Right lobe of liver (tissue), 6 donors: ENCODE results near the gene PLD5. TPM values are rescaled to one million over a fixed set of nuclear protein-coding genes. Genes with fewer than 3 reads are reported as not detected.

Experiments
- ATAC-seq, 4 donors: fragments of 200-7000 bp; cut with Tn5 transposase; one replicate each; pipeline ENCODE4 v1.9.1; 2020; ENCODE audit warnings: mild to moderate bottlenecking in 4 of 4, moderate library complexity in 4 of 4
- DNase-seq, 3 donors: peaks; one replicate each; pipeline ENCODE4 v3.0.0-alpha.2; 2020
- H3K27ac ChIP-seq, 3 donors: fragments of 200-600 bp; one replicate each; pipeline ENCODE4 v1.8.0; 2022
- H3K27me3 ChIP-seq, 2 donors: fragments of 200-600 bp; one replicate each; pipeline ENCODE4 v1.8.0; 2022
- H3K36me3 ChIP-seq, 4 donors: fragments of 200-600 bp; sonication (generic) in 1 of 4; one replicate each; pipeline versions ENCODE4 v1.5.1 to v1.8.0; 2017 to 2022; ENCODE audit warnings: control low read depth in 1 of 4
- H3K4me1 ChIP-seq, 4 donors: fragments of 200-600 bp; sonication (generic) in 1 of 4; one replicate each; pipeline versions ENCODE4 v1.5.1 to v1.8.0; 2017 to 2022; ENCODE audit warnings: control low read depth in 1 of 4
- H3K4me3 ChIP-seq, 3 donors: fragments of 200-600 bp; one replicate each; pipeline ENCODE4 v1.8.0; 2022
- H3K9me3 ChIP-seq, 4 donors: fragments of 200-600 bp; sonication (generic) in 1 of 4; one replicate each; pipeline versions ENCODE4 v1.5.1 to v1.8.0; 2017 to 2022; ENCODE audit warnings: control low read depth in 1 of 4
- POLR2A ChIP-seq: fragments of 450-650 bp; IDR thresholded peaks from one replicate; pipeline ENCODE4 v1.6.1; 2017; ENCODE audit warnings: antibody characterized with exemption, mild to moderate bottlenecking
- WGBS: methylation state at CpG from one replicate; pipeline ENCODE4 v1.1.6; 2018; ENCODE audit warnings: low coverage, low lambda C conversion rate; ENCODE audit not compliant: insufficient coverage; ENCODE audit errors: missing lambda C conversion rate; 5-methylcytosine and 5-hydroxymethylcytosine counted together
- intact Hi-C, 2 donors: fragments of 100-400 bp; cut with DNase I; formaldehyde crosslinking; loops; one replicate each; pipeline versions ENCODE4 v1.11.2 to v1.14.1; 2022
- total RNA-seq, 6 experiments: library from RNA; depleted of rRNA in 2 of 6; stranded (reverse); fragments of >200 nt in 2 of 6; fragmentation: NEBNext Ultra II Directional in 3 of 6; extraction: Animal tissue kit (Norgen Biotek cat#: 25700) in 3 of 6; gene quantifications; one replicate each; pipeline versions ENCODE4 v1.1.0 to v1.2.4, GENCODE V29; 2016 to 2023
- TF ChIP-seq, protein P1 (sequence below), 4 donors: fragments of 200-600 bp in 3 of 4; fragments of 450-650 bp in 1 of 4; IDR thresholded peaks; one replicate each; pipeline versions ENCODE4 v1.5.1 to v1.8.0; 2016 to 2022; ENCODE audit warnings: antibody characterized with exemption in 4 of 4, mild to moderate bottlenecking in 2 of 4
- donor health status: DM: no; HTN: yes; CAD: no.
- donor health status: DM: no; HTN: no; CAD: no.
- donor health status: DM: no; HTN: no; CAD: no.
- donor health status: DM: no; HTN: yes; CAD: no.
- donor health status: DM: no; HTN: yes; CAD: no.

The PLD5 gene
- total RNA-seq, 6 experiments from 2014 or later, result 0.07 to 0.26 (median 0.15) TPM; not detected in 3

DNA sequence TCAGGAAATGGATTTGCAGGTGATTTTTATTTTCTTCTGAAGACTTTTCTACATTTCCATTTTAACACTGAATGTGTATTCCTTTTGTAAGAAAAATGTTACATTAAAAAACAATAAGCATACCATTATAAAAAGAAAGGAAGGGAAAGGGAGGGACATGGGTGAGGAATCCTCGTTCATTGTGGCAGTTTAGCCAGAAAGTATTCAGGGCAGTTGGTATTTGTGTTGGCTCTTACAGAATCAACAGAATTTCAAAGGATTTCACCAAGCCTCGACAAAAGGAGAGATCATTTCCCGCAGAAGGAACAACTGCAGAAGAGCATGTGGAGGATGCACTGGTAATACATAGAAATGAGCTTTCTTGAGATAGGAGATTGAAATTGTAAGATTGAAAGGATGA, 35.0 kb downstream of the PLD5 start:
- Histone ChIP-seq H3K4me3 (no peak overlapping the region), H3K9me3 (no peaks in the 10 kb centered on the region), H3K4me1 (no peaks in the 10 kb centered on the region), H3K36me3 (no peaks in the 10 kb centered on the region), H3K27ac (no peak overlapping the region), H3K27me3 (no peaks in the 10 kb centered on the region)
- ATAC-seq, result no peak
- intact Hi-C loops, result no loop called here
- DNase-seq, result no peak
- no peak for TF ChIP-seq POLR2A
- TF ChIP-seq, protein P1, sequence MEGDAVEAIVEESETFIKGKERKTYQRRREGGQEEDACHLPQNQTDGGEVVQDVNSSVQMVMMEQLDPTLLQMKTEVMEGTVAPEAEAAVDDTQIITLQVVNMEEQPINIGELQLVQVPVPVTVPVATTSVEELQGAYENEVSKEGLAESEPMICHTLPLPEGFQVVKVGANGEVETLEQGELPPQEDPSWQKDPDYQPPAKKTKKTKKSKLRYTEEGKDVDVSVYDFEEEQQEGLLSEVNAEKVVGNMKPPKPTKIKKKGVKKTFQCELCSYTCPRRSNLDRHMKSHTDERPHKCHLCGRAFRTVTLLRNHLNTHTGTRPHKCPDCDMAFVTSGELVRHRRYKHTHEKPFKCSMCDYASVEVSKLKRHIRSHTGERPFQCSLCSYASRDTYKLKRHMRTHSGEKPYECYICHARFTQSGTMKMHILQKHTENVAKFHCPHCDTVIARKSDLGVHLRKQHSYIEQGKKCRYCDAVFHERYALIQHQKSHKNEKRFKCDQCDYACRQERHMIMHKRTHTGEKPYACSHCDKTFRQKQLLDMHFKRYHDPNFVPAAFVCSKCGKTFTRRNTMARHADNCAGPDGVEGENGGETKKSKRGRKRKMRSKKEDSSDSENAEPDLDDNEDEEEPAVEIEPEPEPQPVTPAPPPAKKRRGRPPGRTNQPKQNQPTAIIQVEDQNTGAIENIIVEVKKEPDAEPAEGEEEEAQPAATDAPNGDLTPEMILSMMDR (IDR thresholded peaks at IDR 0.05), result no peak
- WGBS, result 44% methylated on average over 3 of the region's 3 CpGs

DNA sequence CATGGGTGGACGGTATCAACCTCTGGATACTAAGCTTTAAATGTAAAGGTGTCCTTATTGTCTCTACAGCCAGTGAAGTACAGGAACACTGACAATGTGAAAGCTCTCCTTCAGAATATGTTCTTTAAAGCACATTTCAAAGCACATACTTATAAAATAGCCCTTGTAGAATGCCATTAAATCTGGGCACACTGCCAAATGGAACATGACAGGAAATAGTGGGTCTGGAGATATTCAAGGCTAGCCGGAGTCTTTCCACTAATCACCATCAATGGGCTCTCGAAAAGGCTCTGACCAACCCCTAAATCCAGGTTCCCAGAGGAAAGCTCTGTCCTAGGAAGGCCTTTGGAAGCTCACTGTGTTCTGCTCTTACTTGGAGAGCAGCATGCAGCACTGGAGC, 46.6 kb downstream of the PLD5 start:
- no peak overlapping the region for H3K4me3 ChIP-seq
- H3K27ac ChIP-seq, result no peak overlapping the region
- WGBS, result 35% methylated on average over 3 of the region's 3 CpGs
- ATAC-seq, result no peak
- no peaks in the 10 kb centered on the region for H3K9me3 ChIP-seq
- H3K36me3 ChIP-seq, result no peaks in the 10 kb centered on the region
- no peaks in the 10 kb centered on the region for H3K27me3 ChIP-seq
- no peaks in the 10 kb centered on the region for H3K4me1 ChIP-seq
- intact Hi-C loops, result no loop called here
- no peak for DNase-seq
- TF ChIP-seq POLR2A, result no peak
- TF ChIP-seq, protein P1 (IDR thresholded peaks at IDR 0.05), result no peak

DNA sequence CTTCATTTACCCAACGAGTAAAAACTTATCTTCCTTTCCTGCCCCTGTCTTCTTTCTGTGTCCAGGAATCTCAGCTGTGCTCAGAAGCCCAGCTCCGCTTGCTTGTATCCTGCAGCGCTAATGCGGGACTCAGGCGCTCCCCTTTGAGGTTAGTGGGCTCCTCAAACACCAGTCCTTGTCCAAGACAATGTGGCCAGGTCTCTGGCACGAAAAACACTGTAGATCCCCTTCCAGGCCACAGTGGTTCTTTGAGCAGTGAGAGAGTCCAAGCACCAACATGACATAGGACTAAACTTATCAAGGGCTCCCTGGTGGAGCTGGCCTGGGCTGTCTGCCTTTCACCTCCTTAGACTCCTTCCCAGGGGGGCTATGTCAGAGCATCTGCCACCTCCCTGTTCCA, 53.7 kb downstream of the PLD5 start:
- no peak overlapping the region for H3K27ac ChIP-seq
- H3K4me3 ChIP-seq, result no peak overlapping the region
- ATAC-seq (no peak), DNase-seq (no peak)
- no peaks in the 10 kb centered on the region for H3K4me1 ChIP-seq
- H3K9me3 ChIP-seq, result no peaks in the 10 kb centered on the region
- H3K27me3 ChIP-seq, result no peaks in the 10 kb centered on the region
- intact Hi-C loops, result no loop called here
- 48% methylated on average over 6 of the region's 6 CpGs for WGBS
- TF ChIP-seq, protein P1 (IDR thresholded peaks at IDR 0.05), result no peak
- TF ChIP-seq POLR2A, result no peak
- no peaks in the 10 kb centered on the region for H3K36me3 ChIP-seq

DNA sequence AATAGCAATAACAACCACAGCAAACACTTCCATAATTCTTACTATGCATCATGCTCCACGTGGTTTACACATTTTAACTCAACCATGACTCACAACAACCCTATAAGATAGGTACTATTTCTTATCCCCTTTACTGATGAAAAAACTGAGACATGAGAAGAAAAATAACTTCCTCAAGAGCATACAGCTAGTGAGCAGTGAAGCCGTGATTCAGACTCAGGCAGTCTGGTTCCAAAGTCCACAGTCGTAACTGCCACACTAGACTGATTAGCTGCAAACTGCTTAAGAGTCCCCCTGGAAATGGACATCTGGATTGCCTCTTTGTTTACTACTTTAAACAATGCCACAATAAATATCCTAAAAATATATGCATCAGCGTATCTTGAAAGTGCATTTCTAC, 55.7 kb downstream of the PLD5 start:
- ATAC-seq (no peak), DNase-seq (no peak)
- intact Hi-C loops, result no loop called here
- no peak overlapping the region for H3K27ac ChIP-seq
- H3K4me3 ChIP-seq, result no peak overlapping the region
- H3K27me3 ChIP-seq, result no peaks in the 10 kb centered on the region
- 25% methylated on average over 4 of the region's 4 CpGs for WGBS
- no peaks in the 10 kb centered on the region for H3K4me1 ChIP-seq
- no peaks in the 10 kb centered on the region for H3K9me3 ChIP-seq
- H3K36me3 ChIP-seq, result no peaks in the 10 kb centered on the region
- TF ChIP-seq, protein P1 (IDR thresholded peaks at IDR 0.05), result no peak
- TF ChIP-seq POLR2A, result no peak

DNA sequence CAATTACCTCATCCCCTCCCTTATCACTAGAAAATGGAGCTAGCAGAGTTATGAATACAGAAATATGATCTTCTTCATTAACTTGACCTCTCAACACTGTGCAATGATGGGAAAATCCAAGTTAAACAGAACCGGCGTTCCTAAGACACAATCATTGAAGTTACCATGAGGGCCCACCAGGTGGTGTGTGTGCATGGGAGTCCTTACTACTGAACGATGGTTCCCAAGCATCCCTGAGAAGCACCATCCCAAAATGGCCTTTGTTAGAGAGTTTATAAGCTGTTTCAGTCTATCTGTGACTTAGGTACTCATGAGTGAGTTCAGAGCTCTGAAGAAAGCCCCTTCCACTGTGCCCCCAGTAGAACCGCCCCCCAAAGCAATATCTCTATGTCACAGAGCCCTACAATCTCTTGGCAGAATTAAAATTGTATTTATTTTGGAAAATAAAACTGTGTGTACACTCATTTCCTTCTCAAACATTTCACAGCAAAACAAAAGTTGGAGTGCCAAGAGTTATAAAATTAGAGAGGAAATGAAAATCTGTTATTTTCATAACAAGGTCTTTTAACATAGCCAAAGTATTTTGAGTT, 56.8 kb downstream of the PLD5 start:
- no peaks in the 10 kb centered on the region for H3K27me3 ChIP-seq
- intact Hi-C loops, result no loop called here
- no peaks in the 10 kb centered on the region for H3K4me1 ChIP-seq
- TF ChIP-seq POLR2A, result no peak
- TF ChIP-seq, protein P1 (IDR thresholded peaks at IDR 0.05), result peak; percentile 41 to 59 (median 55)
- no peak overlapping the region for H3K4me3 ChIP-seq
- WGBS, result 7% methylated on average over 4 of the region's 4 CpGs
- H3K36me3 ChIP-seq, result no peaks in the 10 kb centered on the region
- DNase-seq, result peak in 1 of 3 donors; percentile 49
- H3K9me3 ChIP-seq, result no peaks in the 10 kb centered on the region
- peak; percentile 75 to 86 (median 78) for ATAC-seq
- no peak overlapping the region for H3K27ac ChIP-seq
